B cell (primary cell): ENCODE measurements around the gene DSTYK. TPM values are rescaled to one million over a fixed set of nuclear protein-coding genes. Genes with fewer than 3 reads are reported as not detected.

Source experiments
- ATAC-seq: fragments of 200-7000 bp; cut with Tn5 transposase; one replicate; pipeline ENCODE4 v1.10.0; 2021; ENCODE audit warnings: low read depth, mild to moderate bottlenecking, moderate number of reproducible peaks, moderate library complexity
- CTCF ChIA-PET: fragments of 350-600 bp; sonication (Branson Sonifier 250); formaldehyde crosslinking; loops from one replicate; lab custom pipeline; 2021; ENCODE audit warnings: antibody characterized with exemption, inconsistent platforms; lab: Charles Lee
- POLR2A ChIA-PET: fragments of 350-600 bp; sonication (Branson Sonifier 250); formaldehyde crosslinking; loops from one replicate; lab custom pipeline; 2021; ENCODE audit warnings: antibody characterized with exemption; lab: Charles Lee
- DNase-seq: peaks from one replicate; pipeline ENCODE4 v3.0.0; 2013
- H2AFZ ChIP-seq: 2 replicates; pipeline ENCODE4 v1.6.1; 2012; ENCODE audit warnings: mild to moderate bottlenecking, low read depth, low read length; ENCODE audit not compliant: insufficient read depth, poor library complexity, severe bottlenecking
- H3K27ac ChIP-seq, 2 donors: 1 replicate in 1 of 2; 2 replicates in 1 of 2; pipeline ENCODE4 v1.5.1; 2012 to 2013; ENCODE audit warnings: low read length in 2 of 2, mild to moderate bottlenecking in 2 of 2, moderate library complexity in 1 of 2
- H3K27me3 ChIP-seq, 4 experiments: fragments of 200-600 bp in 1 of 4; sonication (generic) in 1 of 4; replicated peaks in 1 of 4; 1 replicate in 2 of 4; 2 replicates in 2 of 4; pipeline versions ENCODE4 v1.6.1 to v1.7.0; 2013 to 2016; ENCODE audit warnings: low read length in 3 of 4, mild to moderate bottlenecking in 2 of 4, mixed read lengths in 1 of 4, moderate library complexity in 1 of 4; ENCODE audit not compliant: insufficient read depth in 4 of 4, control insufficient read depth in 3 of 4; ENCODE audit errors: control extremely low read depth in 1 of 4
- H3K36me3 ChIP-seq, 2 experiments: replicated peaks in 1 of 2; 1 replicate in 1 of 2; 2 replicates in 1 of 2; pipeline versions ENCODE4 v1.6.1 to v1.7.1; 2013; ENCODE audit warnings: low read length in 1 of 2; ENCODE audit not compliant: insufficient read depth in 2 of 2, control insufficient read depth in 1 of 2; ENCODE audit errors: control extremely low read depth in 1 of 2, extremely low read depth in 1 of 2
- H3K4me1 ChIP-seq, 2 donors: fragments of 200-600 bp in 1 of 2; sonication (generic) in 1 of 2; 1 replicate in 1 of 2; 2 replicates in 1 of 2; pipeline versions ENCODE4 v1.5.1 to v1.6.1; 2013 to 2017; ENCODE audit warnings: low read length in 2 of 2; ENCODE audit not compliant: control insufficient read depth in 2 of 2, insufficient read depth in 2 of 2
- H3K4me2 ChIP-seq: replicated peaks from 2 replicates; pipeline ENCODE3; 2012; ENCODE audit warnings: mild to moderate bottlenecking, low read depth, low read length; ENCODE audit not compliant: poor library complexity, severe bottlenecking
- H3K4me3 ChIP-seq, 5 experiments: fragments of 200-600 bp in 1 of 5; sonication (generic) in 1 of 5; 1 replicate in 3 of 5; 2 replicates in 2 of 5; pipeline versions ENCODE4 v1.5.1 to v1.7.0; 2011 to 2016; ENCODE audit warnings: low read length in 4 of 5, mild to moderate bottlenecking in 4 of 5, low read depth in 2 of 5, control low read depth in 1 of 5, moderate library complexity in 1 of 5; ENCODE audit not compliant: insufficient read depth in 1 of 5; ENCODE audit errors: control extremely low read depth in 1 of 5, extremely low read depth in 1 of 5
- H3K79me2 ChIP-seq: fragments of 200-600 bp; sonication (generic); one replicate; pipeline ENCODE4 v1.6.0; 2016; ENCODE audit warnings: low read length; ENCODE audit not compliant: control insufficient read depth, insufficient read depth
- H3K9ac ChIP-seq: fragments of 200-600 bp; sonication (generic); 2 replicates; pipeline ENCODE4 v1.6.1; 2017; ENCODE audit warnings: mild to moderate bottlenecking, low read length, moderate library complexity
- H3K9me3 ChIP-seq, 3 donors: one replicate each; pipeline versions ENCODE4 v1.6.1 to v1.7.1; 2013; ENCODE audit warnings: low read length in 2 of 3; ENCODE audit not compliant: control insufficient read depth in 2 of 3, insufficient read depth in 1 of 3; ENCODE audit errors: control extremely low read depth in 1 of 3
- H4K20me1 ChIP-seq: 2 replicates; pipeline ENCODE4 v1.6.0; 2012; ENCODE audit warnings: mild to moderate bottlenecking, low read length; ENCODE audit not compliant: insufficient read depth, control insufficient read depth, poor library complexity, severe bottlenecking
- H3K27ac Mint-ChIP-seq: one replicate; pipeline ENCODE4 v1.8.0; 2021; ENCODE audit warnings: mixed read lengths
- H3K27me3 Mint-ChIP-seq: one replicate; pipeline ENCODE4 v1.8.0; 2021; ENCODE audit warnings: mixed read lengths
- H3K4me1 Mint-ChIP-seq: one replicate; pipeline ENCODE4 v1.8.0; 2021; ENCODE audit warnings: mixed read lengths
- H3K4me3 Mint-ChIP-seq: one replicate; pipeline ENCODE4 v1.8.0; 2021; ENCODE audit warnings: mixed read lengths
- H3K9me3 Mint-ChIP-seq: one replicate; pipeline ENCODE4 v1.8.0; 2022; ENCODE audit warnings: mixed read lengths; ENCODE audit not compliant: insufficient read depth
- CTCF ChIP-seq: fragments of 200-600 bp; IDR thresholded peaks from one replicate; pipeline ENCODE4 v1.8.0; 2022; ENCODE audit warnings: antibody characterized with exemption, mild to moderate bottlenecking
- EZH2 ChIP-seq: IDR thresholded peaks from 2 replicates; pipeline ENCODE4 v1.6.1; 2012; ENCODE audit warnings: borderline replicate concordance, low read depth, mild to moderate bottlenecking, moderate library complexity, low read length; ENCODE audit not compliant: insufficient read depth, poor library complexity, severe bottlenecking
- WGBS: methylation state at CpG from one replicate; pipeline ENCODE4 v1.1.5; 2013; ENCODE audit warnings: missing lambda C conversion rate; ENCODE audit not compliant: insufficient coverage; 5-methylcytosine and 5-hydroxymethylcytosine counted together
- intact Hi-C: fragments of 100-400 bp; cut with micrococcal nuclease; formaldehyde crosslinking; loops from one replicate; pipeline ENCODE4 v1.10.0; 2022
- polyA minus RNA-seq: library from RNA; depleted of rRNA, polyadenylated mRNA; stranded (reverse); fragments of >200 nt; gene quantifications from 2 replicates; pipeline ENCODE4 v1.2.3, GENCODE V29; 2012
- polyA plus RNA-seq: library from polyadenylated mRNA; depleted of rRNA; stranded (reverse); fragments of >200 nt; gene quantifications from 2 replicates; pipeline ENCODE4 v1.2.3, GENCODE V29; 2012
- total RNA-seq, 2 donors: library from RNA; stranded (reverse); fragments of 120-200 nt in 1 of 2; gene quantifications; 1 replicate in 1 of 2; 2 replicates in 1 of 2; pipeline versions ENCODE4 v1.2.3 to v1.2.4, GENCODE V29; 2013 to 2022

Gene DSTYK, protein sequence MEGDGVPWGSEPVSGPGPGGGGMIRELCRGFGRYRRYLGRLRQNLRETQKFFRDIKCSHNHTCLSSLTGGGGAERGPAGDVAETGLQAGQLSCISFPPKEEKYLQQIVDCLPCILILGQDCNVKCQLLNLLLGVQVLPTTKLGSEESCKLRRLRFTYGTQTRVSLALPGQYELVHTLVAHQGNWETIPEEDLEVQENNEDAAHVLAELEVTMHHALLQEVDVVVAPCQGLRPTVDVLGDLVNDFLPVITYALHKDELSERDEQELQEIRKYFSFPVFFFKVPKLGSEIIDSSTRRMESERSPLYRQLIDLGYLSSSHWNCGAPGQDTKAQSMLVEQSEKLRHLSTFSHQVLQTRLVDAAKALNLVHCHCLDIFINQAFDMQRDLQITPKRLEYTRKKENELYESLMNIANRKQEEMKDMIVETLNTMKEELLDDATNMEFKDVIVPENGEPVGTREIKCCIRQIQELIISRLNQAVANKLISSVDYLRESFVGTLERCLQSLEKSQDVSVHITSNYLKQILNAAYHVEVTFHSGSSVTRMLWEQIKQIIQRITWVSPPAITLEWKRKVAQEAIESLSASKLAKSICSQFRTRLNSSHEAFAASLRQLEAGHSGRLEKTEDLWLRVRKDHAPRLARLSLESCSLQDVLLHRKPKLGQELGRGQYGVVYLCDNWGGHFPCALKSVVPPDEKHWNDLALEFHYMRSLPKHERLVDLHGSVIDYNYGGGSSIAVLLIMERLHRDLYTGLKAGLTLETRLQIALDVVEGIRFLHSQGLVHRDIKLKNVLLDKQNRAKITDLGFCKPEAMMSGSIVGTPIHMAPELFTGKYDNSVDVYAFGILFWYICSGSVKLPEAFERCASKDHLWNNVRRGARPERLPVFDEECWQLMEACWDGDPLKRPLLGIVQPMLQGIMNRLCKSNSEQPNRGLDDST
- total RNA-seq (15.2 and 15.7 TPM in 2 replicates), polyA plus RNA-seq (3.6 and 4.6 TPM in 2 replicates), polyA minus RNA-seq (5.1 and 7.1 TPM in 2 replicates)
- total RNA-seq (2013), result 7.7 TPM

DNA sequence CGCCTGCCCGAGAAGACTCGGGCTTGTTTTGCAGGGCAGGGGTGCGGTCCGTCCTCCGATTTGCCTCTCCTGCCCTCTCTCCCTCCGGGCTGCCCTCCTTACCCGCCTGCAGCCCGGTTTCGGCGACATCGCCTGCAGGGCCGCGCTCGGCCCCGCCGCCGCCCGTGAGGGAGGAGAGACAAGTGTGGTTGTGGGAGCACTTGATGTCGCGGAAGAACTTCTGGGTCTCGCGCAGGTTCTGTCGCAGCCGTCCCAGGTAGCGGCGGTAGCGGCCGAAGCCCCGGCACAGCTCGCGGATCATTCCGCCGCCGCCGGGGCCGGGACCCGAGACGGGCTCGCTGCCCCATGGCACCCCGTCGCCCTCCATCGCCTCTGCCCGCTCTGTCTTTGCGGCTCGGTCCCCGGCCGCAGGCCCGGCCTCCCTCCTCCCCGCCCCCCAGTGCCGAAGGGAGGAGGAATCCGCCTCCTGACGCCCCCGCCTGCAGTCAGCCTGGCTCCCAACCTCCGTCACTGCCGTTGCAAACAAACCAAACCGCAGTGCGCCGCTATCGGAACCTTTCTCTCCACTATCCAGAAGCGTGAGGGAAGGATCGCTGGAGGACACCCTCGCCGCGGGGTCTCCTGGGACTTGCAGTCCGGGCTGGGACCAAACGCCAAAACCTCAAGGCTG, at the start of gene DSTYK:
DSTYK (minus strand) TSS at position 534 of the 670 bp plus-strand sequence; CDS start at position 367, 167 bp downstream.
- Histone ChIP-seq H3K27ac (peak within 1 kb of the TSS; percentile 64 to 75), H3K4me2 (peak within 1 kb of the TSS; percentile 89), H3K4me1 (peaks cover 22 to 25% of the 10 kb centered on the region in 2 donors), H3K9me3 (no peaks in the 10 kb centered on the region), H3K9ac (peak within 1 kb of the TSS; percentile 92), H3K27me3 (no peaks in the 10 kb centered on the region), H2AFZ (peak within 1 kb of the TSS; percentile 97), H4K20me1 (peaks cover 6% of the 10 kb centered on the region), H3K79me2 (peaks cover 49% of the 10 kb centered on the region), H3K36me3 (no peaks in the 10 kb centered on the region), H3K4me3 (peak within 1 kb of the TSS; percentile 70 to 96 (median 91))
- Mint-ChIP-seq H3K9me3 (no peaks in the 10 kb centered on the region), H3K27me3 (no peaks in the 10 kb centered on the region), H3K4me3 (peak within 1 kb of the TSS; percentile 96), H3K27ac (peak within 1 kb of the TSS; percentile 96), H3K4me1 (peaks cover 48% of the 10 kb centered on the region)
- ATAC-seq (peak; percentile 85), DNase-seq (peak; percentile 96)
- POLR2A ChIA-PET, result interaction anchor here (0.6 to 1.8 kb wide), 4 partner anchors 14 to 1352 kb away, joined by 3 to 8 read pairs (median 4); no protein-coding TSS in a partner anchor
- no peak for TF ChIP-seq EZH2
- no peak for TF ChIP-seq CTCF
- WGBS, result 0% methylated on average over 61 of the region's 67 CpGs
- CTCF ChIA-PET, result interaction anchor here (1.3 to 2.2 kb wide), 3 partner anchors 17 to 89 kb away, joined by 4 to 6 read pairs (median 5); partner anchors contain the start of genes RBBP5 and TMCC2
- intact Hi-C loops, result loop anchor here (1.0 kb wide), 5 partner anchors 16 to 421 kb away; partner anchors contain the start of genes ELK4, NUAK2 and TMCC2
